Thyroid gland (tissue), 4 donors: ENCODE measurements around the gene DNAJC1.
A peak's percentile ranks its signal among the peaks of the same experiment; 100 is the strongest.

ENCODE experiments used
- CTCF ChIP-seq, 6 experiments: fragments of 200-600 bp in 3 of 6; fragments of 450-650 bp in 3 of 6; sonication (generic) in 3 of 6; IDR thresholded peaks; one replicate each; pipeline ENCODE4 v1.5.1; 2016 to 2019; ENCODE audit warnings: antibody characterized with exemption in 6 of 6, mild to moderate bottlenecking in 2 of 6, inconsistent platforms in 1 of 6, moderate library complexity in 1 of 6
- POLR2A ChIP-seq, 2 donors: fragments of 450-650 bp; IDR thresholded peaks; one replicate each; pipeline ENCODE4 v1.6.1; 2017; ENCODE audit warnings: antibody characterized with exemption in 2 of 2, mild to moderate bottlenecking in 2 of 2, moderate library complexity in 1 of 2

GRCh38 chr10:22010973-22011408 lies 7.5 kb upstream of the DNAJC1 start:
- TF ChIP-seq POLR2A (IDR thresholded peaks at IDR 0.05) (no peak), CTCF (IDR thresholded peaks at IDR 0.05) (peak in 4 of 6 experiments; percentile 28 to 62 (median 52))
